Keratinocyte (primary cell): ENCODE data around the gene PLA2G6. TPM values are rescaled to one million over a fixed set of nuclear protein-coding genes. Genes with fewer than 3 reads are reported as not detected.

Experiments
- DNase-seq: peaks from one replicate; pipeline ENCODE4 v3.0.0-alpha.2; 2011; ENCODE audit warnings: low read depth, missing footprints, low spot score
- FAIRE-seq: peaks from 2 replicates; lab custom pipeline; 2011; peaks lifted over from hg19 to GRCh38; lab: Jason Lieb, UNC
- H2AFZ ChIP-seq: 2 replicates; pipeline ENCODE4 v1.6.0; 2012; ENCODE audit warnings: low read length, control low read depth, inconsistent platforms; ENCODE audit not compliant: control insufficient read depth
- H3K27ac ChIP-seq: 2 replicates; pipeline ENCODE4 v1.5.1; 2011; ENCODE audit warnings: low read length; ENCODE audit not compliant: control insufficient read depth, insufficient read depth
- H3K27me3 ChIP-seq: 3 replicates; pipeline ENCODE4 v1.6.0; 2011; ENCODE audit warnings: low read length; ENCODE audit not compliant: control insufficient read depth, insufficient read depth; ENCODE audit errors: extremely low read depth
- H3K36me3 ChIP-seq, 2 experiments: 2 replicates in 1 of 2; 3 replicates in 1 of 2; pipeline ENCODE4 v1.5.1; 2011; ENCODE audit warnings: low read length in 2 of 2, mild to moderate bottlenecking in 1 of 2; ENCODE audit not compliant: control insufficient read depth in 2 of 2, insufficient read depth in 2 of 2; ENCODE audit errors: extremely low read depth in 1 of 2
- H3K4me1 ChIP-seq: 3 replicates; pipeline ENCODE4 v1.5.1; 2011; ENCODE audit warnings: low read length; ENCODE audit not compliant: control insufficient read depth, insufficient read depth; ENCODE audit errors: extremely low read depth
- H3K4me2 ChIP-seq: 3 replicates; pipeline ENCODE4 v1.6.0; 2011; ENCODE audit warnings: low read depth, low read length; ENCODE audit not compliant: control insufficient read depth, insufficient read depth; ENCODE audit errors: extremely low read depth
- H3K4me3 ChIP-seq, 3 experiments: fragments of 200-600 bp in 1 of 3; sonication (generic) in 1 of 3; 2 replicates in 2 of 3; 3 replicates in 1 of 3; pipeline ENCODE4 v1.5.1; 2011 to 2016; ENCODE audit warnings: low read length in 3 of 3, mild to moderate bottlenecking in 3 of 3, control low read depth in 2 of 3, inconsistent platforms in 1 of 3, low read depth in 1 of 3, mixed read lengths in 1 of 3, mixed run types in 1 of 3, moderate library complexity in 1 of 3; ENCODE audit not compliant: control insufficient read depth in 2 of 3, insufficient read depth in 2 of 3; ENCODE audit errors: extremely low read depth in 1 of 3
- H3K79me2 ChIP-seq: 2 replicates; pipeline ENCODE4 v1.6.0; 2012; ENCODE audit warnings: low read length; ENCODE audit not compliant: control insufficient read depth, insufficient read depth
- H3K9ac ChIP-seq: 3 replicates; pipeline ENCODE4 v1.6.0; 2011; ENCODE audit warnings: low read length; ENCODE audit not compliant: control insufficient read depth, insufficient read depth; ENCODE audit errors: extremely low read depth
- H3K9me1 ChIP-seq: 3 replicates; pipeline ENCODE4 v1.6.0; 2011; ENCODE audit warnings: low read length; ENCODE audit not compliant: control insufficient read depth, insufficient read depth; ENCODE audit errors: extremely low read depth
- H3K9me3 ChIP-seq: 2 replicates; pipeline ENCODE4 v1.5.1; 2012; ENCODE audit warnings: low read depth, low read length; ENCODE audit not compliant: control insufficient read depth
- H4K20me1 ChIP-seq: 3 replicates; pipeline ENCODE4 v1.6.0; 2011; ENCODE audit warnings: low read length; ENCODE audit not compliant: control insufficient read depth, insufficient read depth; ENCODE audit errors: extremely low read depth
- EZH2 ChIP-seq: IDR thresholded peaks from one replicate; pipeline ENCODE4 v1.6.1; 2012; ENCODE audit warnings: inconsistent platforms, mild to moderate bottlenecking, low read length, moderate library complexity
- dilution Hi-C: fragments of 300-500 bp; cut with MboI; formaldehyde crosslinking; loops from one replicate; pipeline ENCODE4 v1.7.0; 2020; ENCODE audit warnings: low sequenced_read_pairs; ENCODE audit not compliant: extremely low pct_ligation_motif_present
- polyA plus RNA-seq, 5 experiments: library from polyadenylated mRNA; depleted of rRNA in 3 of 5; stranded (reverse) in 3 of 5; stranded (forward) in 1 of 5; unstranded in 1 of 5; fragments of >200 nt; gene quantifications; 1 replicate in 1 of 5; 2 replicates in 3 of 5; 3 replicates in 1 of 5; pipeline versions ENCODE4 v1.2.1 to v1.2.3, GENCODE V29; 2011 to 2012; ENCODE audit warnings: missing spikeins in 2 of 5, low read depth in 1 of 5, low replicate concordance in 1 of 5
- TF ChIP-seq, protein P1 (sequence below), 3 experiments: IDR thresholded peaks in 1 of 3; conservative IDR thresholded peaks in 1 of 3; optimal IDR thresholded peaks in 1 of 3; 2 replicates in 2 of 3; 3 replicates in 1 of 3; pipeline versions ENCODE3 to v1.5.1; 2011; ENCODE audit warnings: low read length in 3 of 3, mild to moderate bottlenecking in 3 of 3, moderate library complexity in 2 of 3, control low read depth in 1 of 3, inconsistent platforms in 1 of 3; ENCODE audit not compliant: insufficient read depth in 2 of 3; ENCODE audit errors: extremely low read depth in 1 of 3

PLA2G6 gene
- polyA plus RNA-seq, 1 donor (not counting 4 experiments of a cell fraction or from before 2014, with no cell fraction given) = 5.2 TPM

DNA sequence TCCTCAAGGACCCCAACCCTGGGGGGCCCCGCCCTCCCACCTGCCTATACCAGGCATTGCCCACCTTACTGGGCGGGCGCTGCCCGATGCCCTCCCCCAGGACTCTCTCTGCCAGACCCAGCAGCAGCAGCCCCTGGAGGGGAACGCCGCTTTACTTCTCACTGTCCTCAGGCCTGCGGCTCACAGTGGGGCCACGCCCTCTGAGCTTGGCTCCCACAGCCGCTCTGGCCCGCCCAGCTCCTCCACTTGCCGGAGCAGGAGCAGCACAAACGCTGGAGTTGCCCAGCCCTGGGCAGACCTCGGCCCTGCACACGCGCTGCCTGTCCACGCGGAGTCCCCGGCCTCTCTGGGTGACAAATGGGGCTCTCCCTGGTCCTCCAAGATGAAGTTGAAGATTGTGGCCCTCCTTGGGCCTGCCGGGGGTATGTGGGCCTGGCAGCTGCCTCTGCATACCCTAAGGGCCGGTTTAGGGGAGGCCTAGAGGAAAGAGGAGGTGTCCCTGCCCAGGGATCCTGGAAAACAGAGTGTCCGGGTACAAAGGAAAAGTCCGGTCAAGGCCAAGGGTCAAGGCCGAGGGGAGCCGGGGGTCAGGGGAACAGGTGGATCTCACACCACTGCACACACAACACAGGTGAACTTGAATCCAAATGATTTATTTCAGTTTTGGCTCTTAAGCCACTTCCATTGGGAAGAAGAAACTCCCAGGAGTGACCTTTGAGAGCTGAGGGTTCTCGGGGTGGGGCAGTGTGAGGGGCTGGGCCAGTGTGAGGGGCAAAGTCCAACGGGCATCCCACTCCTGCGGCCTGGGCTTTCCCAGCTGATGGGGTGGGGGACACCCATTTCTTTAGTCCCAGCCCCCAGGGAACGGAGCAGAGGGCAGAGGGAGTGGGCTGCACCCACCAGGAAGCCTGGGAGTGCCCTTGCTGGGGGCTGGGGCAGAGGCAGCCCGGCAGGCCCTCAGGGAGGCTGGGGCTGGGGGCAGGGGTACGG, 70.5 kb downstream of the PLA2G6 start:
- H3K9ac ChIP-seq = peak overlapping the region; percentile 52
- H3K4me1 ChIP-seq = peaks cover 30% of the 10 kb centered on the region
- peak overlapping the region; percentile 51 for H3K4me2 ChIP-seq
- no peak overlapping the region for H3K27ac ChIP-seq
- dilution Hi-C loops = no loop called here
- no peaks in the 10 kb centered on the region for H4K20me1 ChIP-seq
- FAIRE-seq (peak; percentile 46), DNase-seq (peak; percentile 23)
- H3K9me1 ChIP-seq = no peaks in the 10 kb centered on the region
- H3K79me2 ChIP-seq = no peaks in the 10 kb centered on the region
- no peaks in the 10 kb centered on the region for H3K9me3 ChIP-seq
- TF ChIP-seq, protein P1, sequence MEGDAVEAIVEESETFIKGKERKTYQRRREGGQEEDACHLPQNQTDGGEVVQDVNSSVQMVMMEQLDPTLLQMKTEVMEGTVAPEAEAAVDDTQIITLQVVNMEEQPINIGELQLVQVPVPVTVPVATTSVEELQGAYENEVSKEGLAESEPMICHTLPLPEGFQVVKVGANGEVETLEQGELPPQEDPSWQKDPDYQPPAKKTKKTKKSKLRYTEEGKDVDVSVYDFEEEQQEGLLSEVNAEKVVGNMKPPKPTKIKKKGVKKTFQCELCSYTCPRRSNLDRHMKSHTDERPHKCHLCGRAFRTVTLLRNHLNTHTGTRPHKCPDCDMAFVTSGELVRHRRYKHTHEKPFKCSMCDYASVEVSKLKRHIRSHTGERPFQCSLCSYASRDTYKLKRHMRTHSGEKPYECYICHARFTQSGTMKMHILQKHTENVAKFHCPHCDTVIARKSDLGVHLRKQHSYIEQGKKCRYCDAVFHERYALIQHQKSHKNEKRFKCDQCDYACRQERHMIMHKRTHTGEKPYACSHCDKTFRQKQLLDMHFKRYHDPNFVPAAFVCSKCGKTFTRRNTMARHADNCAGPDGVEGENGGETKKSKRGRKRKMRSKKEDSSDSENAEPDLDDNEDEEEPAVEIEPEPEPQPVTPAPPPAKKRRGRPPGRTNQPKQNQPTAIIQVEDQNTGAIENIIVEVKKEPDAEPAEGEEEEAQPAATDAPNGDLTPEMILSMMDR (optimal IDR thresholded peaks at IDR 0.05 in 1 of 3, IDR thresholded peaks at IDR 0.05 in 1 of 3, conservative IDR thresholded peaks at IDR 0.05 in 1 of 3; ENCODE audit: extremely low read depth in 1 of 3, insufficient read depth in 2 of 3, low read length in 3 of 3) = no peak
- TF ChIP-seq EZH2 = no peak
- H3K27me3 ChIP-seq = no peaks in the 10 kb centered on the region
- peak overlapping the region in 1 of 3 experiments; percentile 27 for H3K4me3 ChIP-seq
- peak overlapping the region; percentile 58 for H2AFZ ChIP-seq
- peaks cover 0 to 3% of the 10 kb centered on the region in 2 experiments for H3K36me3 ChIP-seq

DNA sequence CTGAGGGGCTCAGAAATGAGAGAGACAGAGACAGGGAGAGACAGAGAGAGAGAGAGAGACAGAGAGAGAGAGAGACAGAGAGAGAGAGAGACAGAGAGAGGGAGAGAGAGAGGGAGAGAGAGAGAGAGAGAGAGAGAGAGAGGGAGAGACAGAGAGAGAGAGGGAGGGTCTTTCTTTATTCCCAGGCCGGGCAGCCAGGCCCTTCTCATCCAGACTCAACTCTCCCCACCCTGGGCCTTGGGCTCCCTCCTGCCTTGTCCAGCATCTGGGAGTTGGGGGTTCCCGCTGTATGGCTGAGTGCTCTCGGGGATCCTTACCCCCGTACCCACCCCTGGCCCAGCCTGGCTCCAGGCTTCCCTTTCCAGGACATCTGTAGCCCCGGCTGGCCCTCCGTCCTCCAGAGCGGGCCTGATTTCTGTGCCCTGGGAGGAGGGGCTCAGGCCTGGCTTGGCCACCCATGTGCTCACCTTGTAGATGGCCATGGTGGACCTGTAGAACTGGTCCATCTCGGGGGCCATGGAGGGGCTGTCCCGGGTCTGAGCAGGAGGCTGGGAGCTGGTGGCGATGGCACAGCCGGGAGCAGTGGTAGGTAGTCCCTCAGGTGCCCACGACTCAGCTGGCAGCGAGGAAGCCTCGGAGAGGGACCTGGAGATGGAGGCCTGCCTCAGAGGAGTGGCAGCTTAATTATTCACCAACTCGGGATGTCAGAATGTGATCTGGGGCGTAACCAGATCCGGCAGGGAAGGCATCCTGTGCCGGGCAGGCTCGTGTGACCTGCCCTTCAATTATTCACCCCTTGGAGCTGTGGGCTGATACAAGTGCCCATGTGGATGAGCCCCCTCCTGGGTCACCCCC, 71.4 kb downstream of the PLA2G6 start, which contains the start of gene BAIAP2L2:
BAIAP2L2 (minus strand) TSS at position 677 of the 855 bp plus-strand sequence; CDS start at position 518, 159 bp downstream.
- peak within 1 kb of the TSS in 1 of 3 experiments; percentile 27 for H3K4me3 ChIP-seq
- FAIRE-seq (peak; percentile 66), DNase-seq (no peak)
- peak within 1 kb of the TSS; percentile 52 for H3K9ac ChIP-seq
- TF ChIP-seq EZH2 = no peak
- TF ChIP-seq, protein P1 (optimal IDR thresholded peaks at IDR 0.05 in 1 of 3, IDR thresholded peaks at IDR 0.05 in 1 of 3, conservative IDR thresholded peaks at IDR 0.05 in 1 of 3; ENCODE audit: extremely low read depth in 1 of 3, insufficient read depth in 2 of 3, low read length in 3 of 3) = no peak
- H3K9me1 ChIP-seq = no peaks in the 10 kb centered on the region
- no peaks in the 10 kb centered on the region for H4K20me1 ChIP-seq
- dilution Hi-C loops = no loop called here
- H3K9me3 ChIP-seq = no peaks in the 10 kb centered on the region
- H3K79me2 ChIP-seq = no peaks in the 10 kb centered on the region
- H3K4me1 ChIP-seq = peaks cover 30% of the 10 kb centered on the region
- peak within 1 kb of the TSS; percentile 58 for H2AFZ ChIP-seq
- H3K27me3 ChIP-seq = no peaks in the 10 kb centered on the region
- H3K36me3 ChIP-seq = peaks cover 0 to 3% of the 10 kb centered on the region in 2 experiments
- H3K27ac ChIP-seq = no peak within 1 kb of the TSS
- peak within 1 kb of the TSS; percentile 51 for H3K4me2 ChIP-seq
